ENCODE results near the gene ZC3H12A.
A peak's percentile ranks its signal among the peaks of the same experiment; 100 is the strongest.

ZC3H12A gene

GRCh38 chr1:37480581-37481288 lies 6.4 kb downstream of the ZC3H12A start:
- Histone ChIP-seq H3K4me1 (ENCODE audit: control insufficient read depth, insufficient read depth, low read length) (peaks cover 61% of the 10 kb centered on the region), H3K9ac (ENCODE audit: low read depth, low read length) (peak overlapping the region; percentile 93), H3K4me3 (ENCODE audit: low read length) (no peak overlapping the region), H3K4me2 (ENCODE audit: low read length) (peak overlapping the region; percentile 99), H3K9me3 (replicated peaks; ENCODE audit: low read length) (no peaks in the 10 kb centered on the region), H3K36me3 (ENCODE audit: insufficient read depth, low read length) (peaks cover 86% of the 10 kb centered on the region), H3K27me3 (ENCODE audit: control insufficient read depth, insufficient read depth, low read length) (no peaks in the 10 kb centered on the region)

DNA sequence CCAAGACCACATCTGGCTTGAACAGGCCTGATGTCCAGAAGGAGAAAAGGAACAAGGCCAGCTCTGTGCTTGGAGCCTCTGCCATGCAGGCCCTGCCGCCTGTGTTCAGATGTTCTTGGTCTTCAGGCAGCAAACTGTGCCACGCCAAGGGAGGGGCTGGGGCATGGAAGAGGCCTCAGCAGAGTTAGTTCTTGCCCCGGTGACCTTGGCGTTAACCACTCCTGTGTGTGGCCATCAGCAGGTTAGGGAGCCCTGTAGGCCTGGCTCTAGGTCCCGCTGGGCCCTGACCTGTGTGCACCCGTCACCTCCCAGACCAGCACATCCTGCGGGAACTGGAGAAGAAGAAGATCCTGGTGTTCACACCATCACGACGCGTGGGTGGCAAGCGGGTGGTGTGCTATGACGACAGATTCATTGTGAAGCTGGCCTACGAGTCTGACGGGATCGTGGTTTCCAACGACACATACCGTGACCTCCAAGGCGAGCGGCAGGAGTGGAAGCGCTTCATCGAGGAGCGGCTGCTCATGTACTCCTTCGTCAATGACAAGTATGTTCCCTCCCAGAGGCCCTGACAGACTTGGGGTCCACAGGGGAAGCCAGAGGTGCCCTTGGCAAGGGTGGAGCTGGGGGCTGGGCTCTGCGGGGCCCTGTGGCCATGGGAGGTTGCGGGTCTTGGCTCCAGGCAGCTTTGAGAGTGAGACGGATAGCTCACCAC lies 7.1 kb downstream of the ZC3H12A start:
- H3K36me3 ChIP-seq (ENCODE audit: insufficient read depth, low read length): peaks cover 81% of the 10 kb centered on the region
- H3K27me3 ChIP-seq (ENCODE audit: control insufficient read depth, insufficient read depth, low read length): no peaks in the 10 kb centered on the region
- H3K4me2 ChIP-seq (ENCODE audit: low read length): no peak overlapping the region
- no peaks in the 10 kb centered on the region for H3K9me3 ChIP-seq (replicated peaks; ENCODE audit: low read length)
- H3K4me3 ChIP-seq (ENCODE audit: low read length): no peak overlapping the region
- peaks cover 62% of the 10 kb centered on the region for H3K4me1 ChIP-seq (ENCODE audit: control insufficient read depth, insufficient read depth, low read length)
- no peak overlapping the region for H3K9ac ChIP-seq (ENCODE audit: low read depth, low read length)

GRCh38 chr1:37482004-37482785 lies 7.8 kb downstream of the ZC3H12A start:
- H3K36me3 ChIP-seq (ENCODE audit: insufficient read depth, low read length): peaks cover 79% of the 10 kb centered on the region
- H3K4me1 ChIP-seq (ENCODE audit: control insufficient read depth, insufficient read depth, low read length): peaks cover 63% of the 10 kb centered on the region
- no peak overlapping the region for H3K4me2 ChIP-seq (ENCODE audit: low read length)
- no peak overlapping the region for H3K9ac ChIP-seq (ENCODE audit: low read depth, low read length)
- H3K4me3 ChIP-seq (ENCODE audit: low read length): no peak overlapping the region
- no peaks in the 10 kb centered on the region for H3K9me3 ChIP-seq (replicated peaks; ENCODE audit: low read length)
- no peaks in the 10 kb centered on the region for H3K27me3 ChIP-seq (ENCODE audit: control insufficient read depth, insufficient read depth, low read length)

- H3K9me3 ChIP-seq (replicated peaks; ENCODE audit: low read length): no peaks in the 10 kb centered on the region
- no peak overlapping the region for H3K4me3 ChIP-seq (ENCODE audit: low read length)
- H3K4me2 ChIP-seq (ENCODE audit: low read length): no peak overlapping the region
- H3K27me3 ChIP-seq (ENCODE audit: control insufficient read depth, insufficient read depth, low read length): no peaks in the 10 kb centered on the region
- peaks cover 71% of the 10 kb centered on the region for H3K36me3 ChIP-seq (ENCODE audit: insufficient read depth, low read length)
- H3K9ac ChIP-seq (ENCODE audit: low read depth, low read length): no peak overlapping the region
- H3K4me1 ChIP-seq (ENCODE audit: control insufficient read depth, insufficient read depth, low read length): peaks cover 55% of the 10 kb centered on the region
These were observed 8.7 kb downstream of the ZC3H12A start for GRCh38 chr1:37482796-37483744.

DNA sequence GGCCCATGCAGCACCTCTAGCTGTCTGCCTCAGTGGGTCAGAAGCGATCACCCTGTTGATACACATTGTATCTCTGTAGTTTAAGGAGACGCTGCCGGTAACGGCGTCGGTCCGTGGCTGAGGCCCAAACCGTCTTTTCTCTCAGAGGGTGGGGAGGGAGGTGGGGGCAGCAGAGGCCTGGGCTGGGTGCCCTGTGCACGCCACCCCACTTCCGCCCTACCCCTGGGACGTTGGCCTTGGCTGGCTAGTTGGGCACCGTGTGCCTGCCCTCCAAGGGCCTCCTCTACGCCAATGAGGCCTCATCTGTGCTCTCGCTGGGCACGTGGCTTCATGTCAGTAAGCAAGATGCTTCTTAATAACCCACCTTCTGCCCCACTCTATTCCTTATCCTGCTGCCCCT lies 9.4 kb downstream of the ZC3H12A start:
- H3K4me2 ChIP-seq (ENCODE audit: low read length): no peak overlapping the region
- H3K4me3 ChIP-seq (ENCODE audit: low read length): no peak overlapping the region
- peaks cover 71% of the 10 kb centered on the region for H3K36me3 ChIP-seq (ENCODE audit: insufficient read depth, low read length)
- no peaks in the 10 kb centered on the region for H3K27me3 ChIP-seq (ENCODE audit: control insufficient read depth, insufficient read depth, low read length)
- H3K9me3 ChIP-seq (replicated peaks; ENCODE audit: low read length): no peaks in the 10 kb centered on the region
- no peak overlapping the region for H3K9ac ChIP-seq (ENCODE audit: low read depth, low read length)
- peaks cover 48% of the 10 kb centered on the region for H3K4me1 ChIP-seq (ENCODE audit: control insufficient read depth, insufficient read depth, low read length)

GRCh38 chr1:37484325-37485051 lies 10.1 kb downstream of the ZC3H12A start:
- H3K9ac ChIP-seq (ENCODE audit: low read depth, low read length): no peak overlapping the region
- no peaks in the 10 kb centered on the region for H3K27me3 ChIP-seq (ENCODE audit: control insufficient read depth, insufficient read depth, low read length)
- H3K4me3 ChIP-seq (ENCODE audit: low read length): no peak overlapping the region
- peaks cover 41% of the 10 kb centered on the region for H3K4me1 ChIP-seq (ENCODE audit: control insufficient read depth, insufficient read depth, low read length)
- H3K36me3 ChIP-seq (ENCODE audit: insufficient read depth, low read length): peaks cover 72% of the 10 kb centered on the region
- H3K4me2 ChIP-seq (ENCODE audit: low read length): no peak overlapping the region
- H3K9me3 ChIP-seq (replicated peaks; ENCODE audit: low read length): no peaks in the 10 kb centered on the region

DNA sequence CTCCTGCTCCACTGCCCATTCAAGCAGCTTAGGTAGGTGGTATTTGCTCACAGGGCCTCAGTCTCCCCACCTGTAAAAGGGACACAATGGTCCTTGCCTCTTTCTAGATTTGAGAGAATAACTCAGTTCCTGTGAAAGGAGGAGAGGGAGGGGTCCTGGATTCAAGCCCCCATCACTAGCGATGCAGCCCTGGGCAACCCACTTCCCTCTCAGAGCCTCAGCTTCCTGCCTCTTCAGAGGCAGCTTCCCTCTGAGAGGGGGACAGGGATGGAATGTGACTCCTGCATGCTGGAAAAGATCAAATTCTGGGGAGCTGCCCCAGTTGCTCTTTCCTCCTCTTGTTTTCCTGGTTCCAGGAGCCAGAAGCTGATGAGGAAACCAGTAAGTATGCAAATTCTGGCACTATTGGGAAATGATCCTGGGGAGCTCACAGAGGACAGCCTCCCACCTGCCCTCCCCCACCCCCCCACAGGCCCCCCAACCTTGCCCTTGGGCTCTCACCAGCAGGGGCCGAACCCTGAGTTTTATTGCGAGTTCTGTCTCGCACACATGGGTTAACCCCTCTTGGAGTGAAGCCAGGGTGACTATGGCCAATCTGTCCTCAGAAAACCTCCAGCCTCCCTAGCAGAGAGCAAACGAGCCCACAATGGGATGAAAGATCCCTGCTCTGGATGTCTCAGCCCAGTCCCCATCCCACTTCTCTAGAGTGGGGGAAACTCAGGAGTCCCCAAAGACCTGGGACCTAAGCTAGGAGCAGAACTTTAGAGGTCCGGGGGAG lies 11.7 kb downstream of the ZC3H12A start:
- Histone ChIP-seq H3K27me3 (ENCODE audit: control insufficient read depth, insufficient read depth, low read length) (no peaks in the 10 kb centered on the region), H3K4me3 (ENCODE audit: low read length) (peak overlapping the region; percentile 19), H3K9ac (ENCODE audit: low read depth, low read length) (peak overlapping the region; percentile 69), H3K4me1 (ENCODE audit: control insufficient read depth, insufficient read depth, low read length) (peaks cover 30% of the 10 kb centered on the region), H3K36me3 (ENCODE audit: insufficient read depth, low read length) (peaks cover 69% of the 10 kb centered on the region), H3K4me2 (ENCODE audit: low read length) (peak overlapping the region; percentile 27), H3K9me3 (replicated peaks; ENCODE audit: low read length) (no peaks in the 10 kb centered on the region)

DNA sequence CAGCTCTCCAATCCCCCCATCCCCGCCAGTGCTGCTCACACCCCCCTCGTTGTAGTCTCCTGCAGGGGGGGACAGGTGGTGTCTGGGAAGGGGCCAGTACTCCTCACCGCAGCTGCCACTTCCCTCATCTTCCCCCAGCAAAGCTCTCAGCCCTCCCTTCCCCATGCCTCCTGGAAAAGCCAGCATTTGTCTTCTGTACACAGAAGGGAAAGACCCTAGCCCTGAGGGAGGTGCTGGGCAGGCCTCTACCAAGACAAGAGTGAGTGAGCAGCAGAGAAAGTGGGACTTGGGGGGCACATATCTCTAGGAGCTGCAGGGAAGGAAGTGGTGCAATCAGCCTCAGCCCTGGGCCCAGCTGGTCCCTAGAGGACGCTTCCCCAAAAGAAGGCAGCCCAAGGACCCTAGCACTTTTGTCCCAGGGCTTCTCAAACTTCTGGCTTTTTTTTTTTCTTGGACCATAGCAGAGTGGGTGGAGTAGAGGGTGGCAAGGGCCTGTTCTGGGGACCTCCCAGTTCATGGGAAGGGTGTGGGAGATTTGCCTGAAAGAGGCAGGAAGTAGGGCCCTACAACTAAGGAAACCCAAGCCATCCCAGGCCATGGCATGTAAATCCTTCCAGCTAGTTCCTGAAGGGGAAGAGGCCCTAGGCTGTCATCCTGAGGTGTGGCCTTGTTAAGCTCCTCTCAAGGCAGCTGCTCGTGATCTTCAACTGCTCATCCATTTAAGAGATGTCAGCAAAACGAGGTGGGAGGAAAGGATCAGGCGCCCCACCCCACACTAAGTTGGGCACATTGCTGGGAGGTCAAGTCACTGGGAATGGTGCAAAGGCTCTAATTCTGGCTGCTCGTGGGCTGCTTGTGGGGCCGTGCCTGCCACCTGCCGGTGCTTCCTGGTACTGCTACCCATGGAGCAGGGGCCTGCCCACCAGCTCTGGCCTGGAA lies 12.6 kb downstream of the ZC3H12A start:
- no peaks in the 10 kb centered on the region for H3K27me3 ChIP-seq (ENCODE audit: control insufficient read depth, insufficient read depth, low read length)
- peaks cover 63% of the 10 kb centered on the region for H3K36me3 ChIP-seq (ENCODE audit: insufficient read depth, low read length)
- peak overlapping the region; percentile 19 for H3K4me3 ChIP-seq (ENCODE audit: low read length)
- peaks cover 30% of the 10 kb centered on the region for H3K4me1 ChIP-seq (ENCODE audit: control insufficient read depth, insufficient read depth, low read length)
- H3K9ac ChIP-seq (ENCODE audit: low read depth, low read length): peak overlapping the region; percentile 69
- no peaks in the 10 kb centered on the region for H3K9me3 ChIP-seq (replicated peaks; ENCODE audit: low read length)
- peak overlapping the region; percentile 27 for H3K4me2 ChIP-seq (ENCODE audit: low read length)

- H3K9me3 ChIP-seq (replicated peaks; ENCODE audit: low read length): no peaks in the 10 kb centered on the region
- no peak overlapping the region for H3K4me3 ChIP-seq (ENCODE audit: low read length)
- no peaks in the 10 kb centered on the region for H3K27me3 ChIP-seq (ENCODE audit: control insufficient read depth, insufficient read depth, low read length)
- H3K9ac ChIP-seq (ENCODE audit: low read depth, low read length): no peak overlapping the region
- no peak overlapping the region for H3K4me2 ChIP-seq (ENCODE audit: low read length)
- peaks cover 30% of the 10 kb centered on the region for H3K4me1 ChIP-seq (ENCODE audit: control insufficient read depth, insufficient read depth, low read length)
- H3K36me3 ChIP-seq (ENCODE audit: insufficient read depth, low read length): peaks cover 63% of the 10 kb centered on the region
These were observed 13.2 kb downstream of the ZC3H12A start for GRCh38 chr1:37487619-37487984.

Measured in skeletal muscle satellite cell (primary cell).